T-helper 1 cell treated with Interleukin-12 subunit alpha and Interleukin-12 subunit beta and Interleukin-4 antibody, amounts not matched to agents 30 μg/mL and 1 μg/mL, for 36 hours (primary cell): ENCODE data around the gene BRAP.
"Not testable (repeated sequence)": the region's sequence is repeated elsewhere in the genome, so short reads cannot be mapped to it uniquely, and the experiment has no call there.

ENCODE experiments used
- H3K27ac Mint-ChIP-seq: one replicate; pipeline ENCODE4 v1.8.0; 2021; ENCODE audit warnings: mild to moderate bottlenecking, mixed read lengths
- H3K27me3 Mint-ChIP-seq: one replicate; pipeline ENCODE4 v1.8.0; 2021; ENCODE audit warnings: low read depth, mixed read lengths
- H3K36me3 Mint-ChIP-seq: one replicate; pipeline ENCODE4 v1.8.0; 2021; ENCODE audit warnings: low read depth, mixed read lengths
- H3K4me1 Mint-ChIP-seq: one replicate; pipeline ENCODE4 v1.8.0; 2021; ENCODE audit warnings: low read depth, mixed read lengths
- H3K4me3 Mint-ChIP-seq: one replicate; pipeline ENCODE4 v1.8.0; 2021; ENCODE audit warnings: mild to moderate bottlenecking, moderate library complexity, mixed read lengths
- H3K9me3 Mint-ChIP-seq: one replicate; pipeline ENCODE4 v1.8.0; 2021; ENCODE audit warnings: mixed read lengths

BRAP gene

DNA sequence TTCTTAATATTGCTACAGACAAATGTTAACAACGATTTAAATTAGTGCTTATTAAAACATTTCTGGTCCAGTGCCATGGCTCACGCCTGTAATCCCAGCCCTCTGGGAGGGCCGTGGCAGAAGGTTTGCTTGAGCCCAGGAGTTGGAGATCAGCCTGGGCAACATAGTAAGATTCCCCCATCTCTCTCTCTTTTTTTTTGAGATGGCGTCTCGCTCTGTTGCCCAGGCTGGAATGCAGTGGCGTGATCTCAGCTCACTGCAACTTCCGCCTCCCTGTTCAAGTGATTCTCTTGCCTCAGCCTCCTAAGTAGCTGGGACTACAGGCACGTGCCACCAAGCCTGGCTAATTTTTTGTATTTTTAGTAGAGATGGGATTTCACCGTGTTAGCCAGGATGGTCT lies 33.2 kb downstream of the BRAP start:
- not testable (repeated sequence) for H3K27ac Mint-ChIP-seq, H3K4me1 Mint-ChIP-seq
- peaks cover 27% of the 10 kb centered on the region for H3K36me3 Mint-ChIP-seq

DNA sequence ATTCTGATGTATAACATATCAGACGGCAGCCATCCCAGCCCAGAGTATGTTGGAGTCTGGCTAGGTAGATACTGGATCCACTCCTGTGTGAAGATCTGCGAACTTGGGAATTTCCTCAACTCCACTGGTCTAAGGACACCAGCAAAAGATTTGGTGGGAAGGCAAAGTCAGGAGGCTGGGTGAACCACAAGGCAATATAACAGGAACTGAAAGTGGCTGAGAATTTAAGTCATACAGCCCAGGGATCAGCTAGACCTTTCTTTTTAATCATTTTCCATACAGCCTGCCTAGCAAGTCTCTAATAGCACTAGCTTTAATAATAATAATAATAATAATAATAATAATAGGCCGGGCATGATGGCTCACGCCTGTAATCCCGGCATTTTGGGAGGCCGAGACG lies 34.8 kb downstream of the BRAP start:
- peaks cover 4% of the 10 kb centered on the region for H3K4me1 Mint-ChIP-seq
- no peaks in the 10 kb centered on the region for H3K9me3 Mint-ChIP-seq
- no peak overlapping the region for H3K27ac Mint-ChIP-seq
- H3K4me3 Mint-ChIP-seq = no peak overlapping the region
- H3K27me3 Mint-ChIP-seq = no peaks in the 10 kb centered on the region
- peaks cover 35% of the 10 kb centered on the region for H3K36me3 Mint-ChIP-seq

More for the DNA sequence above, 33.2 kb downstream of the BRAP start:
- H3K4me3 Mint-ChIP-seq, H3K9me3 Mint-ChIP-seq, H3K27me3 Mint-ChIP-seq: not testable (repeated sequence)

DNA sequence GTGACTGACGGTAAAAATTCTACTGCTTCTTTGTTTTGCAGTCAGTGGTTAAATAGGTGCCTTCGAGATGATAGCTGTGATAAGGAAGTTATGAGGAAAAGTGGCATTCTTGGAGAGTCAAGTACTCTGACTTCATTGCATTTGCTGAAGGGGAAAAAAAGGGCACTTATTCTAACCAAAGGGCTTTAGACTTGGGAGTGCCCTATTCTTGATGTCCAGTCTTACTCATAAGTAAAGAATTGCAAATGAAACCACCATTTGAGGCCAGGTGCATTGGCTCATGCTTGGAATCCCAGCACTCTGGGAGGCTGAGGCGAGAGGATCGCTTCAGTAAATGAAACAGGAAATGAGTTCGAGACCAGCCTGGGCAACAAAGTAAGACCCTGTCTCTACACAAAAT lies 40.3 kb downstream of the BRAP start:
- H3K36me3 Mint-ChIP-seq = peaks cover 34% of the 10 kb centered on the region
- H3K4me3 Mint-ChIP-seq = no peak overlapping the region
- H3K9me3 Mint-ChIP-seq = no peaks in the 10 kb centered on the region
- H3K4me1 Mint-ChIP-seq = peaks cover 4% of the 10 kb centered on the region
- H3K27me3 Mint-ChIP-seq = no peaks in the 10 kb centered on the region
- no peak overlapping the region for H3K27ac Mint-ChIP-seq

DNA sequence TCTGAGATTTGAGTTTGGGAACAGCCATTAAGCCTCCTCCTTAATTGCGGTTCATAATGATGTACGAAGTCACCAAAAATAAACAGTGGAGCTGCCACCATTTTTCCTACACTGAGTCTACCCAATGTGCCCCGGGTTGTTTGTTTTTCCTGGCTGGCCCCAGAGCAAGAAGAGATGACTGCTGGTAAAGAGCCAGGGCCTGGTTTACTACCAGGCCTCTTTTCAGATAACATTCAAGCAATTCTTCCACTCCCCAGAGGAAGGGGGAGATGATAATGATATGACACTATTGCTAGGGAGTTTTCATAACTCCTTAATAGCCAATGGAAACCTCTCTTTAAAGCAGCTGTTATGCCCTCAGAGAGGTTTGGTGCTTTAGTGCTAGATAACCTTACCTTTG lies 42.3 kb downstream of the BRAP start:
- Mint-ChIP-seq H3K36me3 (peaks cover 26% of the 10 kb centered on the region), H3K27me3 (no peaks in the 10 kb centered on the region), H3K27ac (no peak overlapping the region), H3K9me3 (no peaks in the 10 kb centered on the region), H3K4me3 (no peak overlapping the region), H3K4me1 (peaks cover 4% of the 10 kb centered on the region)

DNA sequence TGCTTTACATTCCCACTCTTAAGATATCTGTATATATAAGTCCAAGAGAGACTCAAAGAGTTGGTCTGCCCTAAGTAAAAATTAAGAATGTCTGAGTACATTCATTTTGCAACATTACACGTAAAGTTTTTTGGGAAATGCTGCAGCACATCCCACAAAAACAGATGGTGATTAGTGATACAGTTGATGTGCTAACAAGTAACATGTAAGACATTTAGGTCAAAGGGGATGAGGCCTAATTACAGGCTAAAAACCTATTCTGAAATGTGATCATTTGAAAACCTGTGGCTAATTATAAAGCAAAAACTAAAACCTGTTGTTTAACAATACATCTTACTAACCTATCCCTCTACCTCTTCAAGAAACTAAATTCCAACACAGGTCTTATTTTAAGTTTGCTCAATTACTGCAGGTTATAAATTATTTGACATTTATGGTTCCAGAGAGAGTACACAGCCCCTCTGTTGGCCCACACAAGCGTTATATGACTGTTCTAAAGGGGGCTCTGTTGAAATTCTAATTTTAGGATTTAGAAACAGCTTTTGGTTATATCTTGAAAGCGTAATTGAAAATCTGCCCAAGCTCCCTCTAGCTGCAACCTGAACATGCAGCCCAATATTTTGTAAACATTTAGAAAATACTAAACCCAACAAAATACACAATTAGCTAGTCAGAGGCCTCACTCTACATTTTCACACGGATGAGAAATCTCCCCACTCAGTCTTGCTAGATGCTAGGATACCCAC lies 42.9 kb downstream of the BRAP start:
- Mint-ChIP-seq H3K4me1 (peaks cover 4% of the 10 kb centered on the region), H3K9me3 (no peaks in the 10 kb centered on the region), H3K27ac (no peak overlapping the region), H3K36me3 (peaks cover 26% of the 10 kb centered on the region), H3K27me3 (no peaks in the 10 kb centered on the region), H3K4me3 (no peak overlapping the region)

DNA sequence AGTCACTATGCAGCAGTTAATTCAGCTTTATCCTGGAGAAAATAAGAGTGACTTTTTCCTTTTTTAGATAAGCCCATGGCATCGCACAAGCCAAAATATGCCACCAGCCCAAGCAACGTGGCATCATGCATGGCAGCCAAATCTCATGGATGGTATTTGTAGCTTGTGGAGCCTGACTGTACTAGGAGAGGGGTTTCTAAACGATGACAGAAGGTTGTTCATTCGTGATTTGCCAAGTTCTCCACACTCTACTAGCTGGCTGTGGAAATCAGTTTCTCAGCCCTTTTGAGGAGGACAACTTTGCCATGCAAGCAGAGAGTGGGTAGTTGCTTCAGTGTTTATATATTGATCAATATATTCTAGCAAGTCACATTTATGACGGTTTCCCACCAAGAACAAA lies 45.2 kb downstream of the BRAP start:
- Mint-ChIP-seq H3K4me3 (no peak overlapping the region), H3K36me3 (peaks cover 14% of the 10 kb centered on the region)

DNA sequence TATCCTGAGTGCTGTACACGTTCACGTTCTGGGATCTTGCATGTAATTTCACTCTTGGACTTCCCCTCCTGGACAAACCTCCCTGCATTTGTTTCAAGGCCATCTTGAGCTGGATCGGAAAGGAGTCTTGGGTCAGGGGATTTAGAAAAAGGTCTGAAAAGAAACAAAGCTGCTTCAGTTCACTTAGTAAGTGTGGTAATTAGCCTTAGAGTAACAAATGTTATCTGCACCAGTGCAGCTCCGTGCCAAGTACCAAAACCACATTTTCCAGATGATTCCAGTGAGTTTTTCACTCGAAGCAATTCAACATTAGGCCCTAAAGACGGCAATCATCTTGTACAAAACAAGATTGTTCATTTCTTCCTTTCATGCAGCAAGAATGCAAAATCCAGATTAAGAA lies 47.2 kb downstream of the BRAP start:
- no peak overlapping the region for H3K27ac Mint-ChIP-seq
- no peak overlapping the region for H3K4me3 Mint-ChIP-seq
- no peaks in the 10 kb centered on the region for H3K4me1 Mint-ChIP-seq
- peaks cover 7% of the 10 kb centered on the region for H3K36me3 Mint-ChIP-seq
- no peaks in the 10 kb centered on the region for H3K9me3 Mint-ChIP-seq
- no peaks in the 10 kb centered on the region for H3K27me3 Mint-ChIP-seq

More for the DNA sequence above, 45.2 kb downstream of the BRAP start:
- no peaks in the 10 kb centered on the region for H3K9me3 Mint-ChIP-seq
- H3K27ac Mint-ChIP-seq = no peak overlapping the region
- no peaks in the 10 kb centered on the region for H3K4me1 Mint-ChIP-seq
- H3K27me3 Mint-ChIP-seq = no peaks in the 10 kb centered on the region

DNA sequence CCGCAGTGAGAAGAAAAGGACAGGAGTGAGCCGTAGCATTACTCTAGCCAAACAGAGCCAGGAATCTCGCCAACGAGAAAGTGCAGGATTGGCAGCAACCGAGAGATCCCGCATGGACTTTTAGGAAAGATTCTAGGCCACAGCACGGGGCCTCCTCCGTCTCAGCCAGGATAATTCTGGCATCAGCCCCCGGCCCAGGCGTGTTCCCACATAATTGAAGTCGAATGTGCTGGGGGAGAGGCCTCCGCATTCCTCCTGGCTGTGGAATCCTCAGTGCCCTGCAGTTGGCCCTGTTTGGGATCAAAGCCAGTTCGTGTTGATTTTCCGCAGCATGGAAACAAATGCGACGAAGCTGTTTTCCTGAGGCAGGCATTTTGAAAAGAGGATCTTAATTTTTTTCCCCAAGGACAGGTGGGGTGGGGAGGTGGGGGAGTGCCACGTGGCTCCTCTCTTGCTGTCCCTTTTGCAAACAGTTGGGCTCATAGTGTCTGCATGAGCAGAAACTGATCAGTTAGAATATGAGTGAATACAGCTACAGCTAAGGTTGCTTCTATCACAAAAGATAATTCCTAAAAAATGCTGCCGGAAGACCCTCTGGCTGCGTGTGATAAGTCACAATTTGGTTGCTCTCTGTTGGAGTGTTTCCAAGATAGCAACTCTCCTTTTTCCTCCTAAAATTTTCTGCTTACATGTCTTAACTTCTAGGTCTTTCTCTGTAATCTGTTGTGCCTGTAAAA lies 49.4 kb downstream of the BRAP start:
- Mint-ChIP-seq H3K27ac (no peak overlapping the region), H3K27me3 (no peaks in the 10 kb centered on the region), H3K4me3 (no peak overlapping the region), H3K9me3 (no peaks in the 10 kb centered on the region), H3K36me3 (no peaks in the 10 kb centered on the region), H3K4me1 (no peaks in the 10 kb centered on the region)

DNA sequence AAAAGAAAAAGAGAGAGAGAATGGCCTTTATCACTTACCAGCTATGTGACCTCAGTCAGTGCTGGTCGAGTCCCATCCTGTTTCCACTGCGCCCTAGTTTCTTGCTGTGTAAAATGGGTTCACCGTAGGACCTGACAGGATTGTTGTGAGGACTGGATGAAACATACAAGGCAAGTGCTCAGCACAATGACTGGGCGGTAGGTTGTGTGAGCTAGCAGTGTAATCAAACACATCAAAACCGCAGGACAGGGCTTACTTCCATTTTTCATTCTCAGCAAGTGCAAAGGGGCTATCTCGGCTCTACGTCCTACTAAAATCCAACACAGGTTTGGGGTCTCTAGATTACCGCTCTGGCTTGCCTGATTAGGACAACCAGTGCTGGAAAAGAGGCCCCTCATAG lies 50.2 kb downstream of the BRAP start:
- no peaks in the 10 kb centered on the region for H3K9me3 Mint-ChIP-seq
- no peak overlapping the region for H3K27ac Mint-ChIP-seq
- no peaks in the 10 kb centered on the region for H3K4me1 Mint-ChIP-seq
- no peak overlapping the region for H3K4me3 Mint-ChIP-seq
- no peaks in the 10 kb centered on the region for H3K36me3 Mint-ChIP-seq
- no peaks in the 10 kb centered on the region for H3K27me3 Mint-ChIP-seq

DNA sequence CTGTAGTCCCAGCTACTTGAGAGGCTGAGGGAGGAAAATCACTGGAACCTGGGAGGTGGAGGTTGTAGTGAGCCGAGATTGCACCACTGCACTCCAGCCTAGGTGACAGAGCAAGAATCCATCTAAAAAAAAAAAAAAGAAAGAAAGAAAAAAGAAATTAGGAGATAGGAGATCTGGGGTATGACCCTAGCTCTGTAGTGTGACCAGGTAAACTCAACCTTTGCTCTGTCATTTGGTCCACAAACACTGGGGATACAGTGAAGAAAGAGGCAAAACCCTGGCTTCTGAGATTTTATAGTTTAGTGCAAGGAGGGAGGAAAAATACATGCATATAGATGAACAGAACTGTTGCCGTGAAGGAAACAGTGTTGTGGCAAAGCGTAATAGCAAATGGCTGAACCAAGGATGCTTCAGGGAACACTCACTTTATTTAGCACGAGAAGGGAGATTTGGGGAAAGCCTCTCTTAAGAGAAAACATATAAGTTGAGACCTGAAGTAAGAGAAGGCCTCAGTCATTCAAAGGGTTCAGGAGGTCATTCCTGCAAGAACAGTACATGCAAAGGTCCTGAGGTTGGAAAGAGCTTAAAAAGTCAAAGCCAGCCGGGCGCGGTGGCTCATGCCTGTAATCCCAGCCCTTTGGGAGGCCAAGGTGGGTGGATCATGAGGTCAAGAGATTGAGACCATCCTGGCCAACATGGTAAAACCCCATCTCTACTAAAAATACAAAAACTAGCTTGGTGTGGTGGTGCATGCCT lies 57.1 kb downstream of the BRAP start:
- Mint-ChIP-seq H3K27me3 (no peaks in the 10 kb centered on the region), H3K36me3 (no peaks in the 10 kb centered on the region), H3K4me3 (no peak overlapping the region), H3K4me1 (no peaks in the 10 kb centered on the region), H3K27ac (no peak overlapping the region), H3K9me3 (no peaks in the 10 kb centered on the region)

DNA sequence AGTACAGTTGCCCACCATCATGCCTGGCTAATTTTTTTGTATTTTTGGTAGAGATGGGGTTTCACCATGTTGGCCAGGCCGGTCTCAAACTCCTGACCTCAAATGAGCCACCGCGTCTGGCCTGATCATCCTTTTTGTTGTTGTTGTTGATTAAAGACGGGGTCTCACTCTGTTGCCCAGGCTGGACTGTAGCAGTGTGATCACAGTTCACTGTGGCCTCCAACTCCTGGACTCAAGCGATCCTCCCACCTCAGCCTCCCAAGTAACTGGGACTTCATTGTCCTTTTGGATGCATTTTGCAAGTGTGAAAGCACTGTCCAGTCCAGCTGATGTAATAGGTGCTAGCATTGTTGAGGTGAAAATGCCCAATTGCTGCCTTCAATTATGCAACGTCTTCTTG lies 59.5 kb downstream of the BRAP start:
- H3K4me3 Mint-ChIP-seq = no peak overlapping the region
- no peaks in the 10 kb centered on the region for H3K36me3 Mint-ChIP-seq
- H3K27ac Mint-ChIP-seq = no peak overlapping the region
- no peaks in the 10 kb centered on the region for H3K9me3 Mint-ChIP-seq
- H3K27me3 Mint-ChIP-seq = no peaks in the 10 kb centered on the region
- no peaks in the 10 kb centered on the region for H3K4me1 Mint-ChIP-seq

DNA sequence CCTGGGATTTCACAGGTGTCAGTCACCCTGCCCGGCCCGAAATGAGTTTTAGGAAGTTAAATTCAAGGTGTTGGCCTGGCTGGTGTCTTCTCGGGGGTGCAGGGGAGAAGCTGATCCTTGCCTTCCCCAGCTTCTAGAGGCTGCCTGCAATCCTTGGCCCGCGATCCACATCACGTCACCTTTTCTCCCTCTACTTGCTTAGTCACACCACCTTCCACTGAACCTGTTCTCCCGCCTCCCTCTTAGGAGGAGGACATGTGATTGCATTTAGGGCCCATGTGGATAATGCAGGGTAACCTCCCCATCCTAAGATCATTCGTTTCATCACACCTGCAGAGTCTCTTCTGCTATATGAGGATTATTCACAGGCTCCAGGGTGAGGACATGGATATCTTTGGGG lies 61.2 kb downstream of the BRAP start:
- no peaks in the 10 kb centered on the region for H3K36me3 Mint-ChIP-seq
- H3K9me3 Mint-ChIP-seq = no peaks in the 10 kb centered on the region
- no peaks in the 10 kb centered on the region for H3K27me3 Mint-ChIP-seq
- H3K4me3 Mint-ChIP-seq = no peak overlapping the region
- H3K27ac Mint-ChIP-seq = no peak overlapping the region
- no peaks in the 10 kb centered on the region for H3K4me1 Mint-ChIP-seq

DNA sequence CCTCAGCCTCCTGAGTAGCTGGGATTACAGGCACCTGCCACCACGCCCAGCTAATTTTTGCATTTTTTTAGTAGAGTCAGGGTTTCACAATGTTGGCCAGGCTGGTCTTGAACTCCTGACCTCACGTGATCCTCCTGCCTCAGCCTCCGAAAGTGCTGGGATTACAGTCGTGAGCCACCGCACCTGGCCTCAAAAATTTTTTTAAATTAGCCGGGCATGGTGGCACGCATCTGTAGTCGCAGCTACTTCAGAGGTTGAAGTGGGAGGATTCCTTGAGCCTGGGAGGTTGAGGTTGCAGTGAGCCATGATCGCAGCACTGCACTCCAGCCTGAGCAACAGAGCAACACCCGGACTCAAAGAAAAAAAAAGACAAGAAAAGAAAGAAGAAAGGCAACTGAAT lies 67.9 kb downstream of the BRAP start:
- H3K9me3 Mint-ChIP-seq, H3K27ac Mint-ChIP-seq, H3K27me3 Mint-ChIP-seq, H3K36me3 Mint-ChIP-seq, H3K4me1 Mint-ChIP-seq, H3K4me3 Mint-ChIP-seq: not testable (repeated sequence)

DNA sequence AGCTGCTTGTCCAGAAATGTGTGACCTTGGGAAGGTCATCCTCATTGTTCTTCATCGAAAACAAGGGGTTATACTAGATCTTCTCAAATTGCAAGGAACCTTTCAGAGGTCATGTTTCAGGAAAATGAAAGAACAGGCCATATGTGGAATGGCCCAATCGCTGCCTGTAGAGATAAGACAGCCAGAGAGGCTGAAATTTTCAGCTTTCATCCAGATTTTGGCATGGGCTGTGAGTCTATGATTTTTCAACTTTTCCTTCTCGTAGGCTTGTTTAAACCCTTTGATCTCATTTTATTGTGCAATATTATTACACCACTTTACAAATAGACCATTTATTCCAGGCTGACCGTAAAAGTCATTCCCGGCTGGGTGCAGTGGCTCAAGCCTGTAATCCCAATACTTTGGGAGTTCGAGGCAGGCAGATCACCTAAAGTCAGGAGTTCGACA lies 69.6 kb downstream of the BRAP start:
- H3K9me3 Mint-ChIP-seq = no peaks in the 10 kb centered on the region
- H3K4me1 Mint-ChIP-seq = no peaks in the 10 kb centered on the region
- H3K27ac Mint-ChIP-seq = no peak overlapping the region
- no peaks in the 10 kb centered on the region for H3K36me3 Mint-ChIP-seq
- H3K4me3 Mint-ChIP-seq = no peak overlapping the region
- H3K27me3 Mint-ChIP-seq = no peaks in the 10 kb centered on the region

DNA sequence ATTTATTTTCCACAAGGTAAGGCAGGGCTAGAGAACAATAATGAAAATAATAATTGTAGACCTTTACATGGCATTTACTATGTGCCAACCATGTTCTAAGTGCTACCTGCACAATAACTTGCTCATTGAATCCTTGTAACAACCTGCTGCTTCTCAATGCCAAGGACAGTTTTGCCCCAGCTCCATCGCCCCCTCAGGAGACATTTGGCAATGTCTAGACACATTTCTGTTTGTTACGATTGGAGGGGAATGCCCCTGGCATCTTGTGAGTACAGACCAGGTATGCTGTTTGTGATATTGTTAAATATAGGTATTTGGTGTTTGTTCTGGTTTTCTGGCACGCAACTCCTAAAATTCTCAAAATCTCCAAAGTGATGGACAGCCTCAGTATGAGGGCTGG lies 78.5 kb downstream of the BRAP start:
- peaks cover 4% of the 10 kb centered on the region for H3K27me3 Mint-ChIP-seq
- H3K9me3 Mint-ChIP-seq = no peaks in the 10 kb centered on the region
- H3K36me3 Mint-ChIP-seq = no peaks in the 10 kb centered on the region
- no peak overlapping the region for H3K4me3 Mint-ChIP-seq
- H3K27ac Mint-ChIP-seq = no peak overlapping the region
- H3K4me1 Mint-ChIP-seq = no peaks in the 10 kb centered on the region
